Measurements from ENCODE around the gene SLC16A3.
"Not testable (repeated sequence)": the region's sequence is repeated elsewhere in the genome, so short reads cannot be mapped to it uniquely, and the experiment has no call there.

SLC16A3 gene

DNA sequence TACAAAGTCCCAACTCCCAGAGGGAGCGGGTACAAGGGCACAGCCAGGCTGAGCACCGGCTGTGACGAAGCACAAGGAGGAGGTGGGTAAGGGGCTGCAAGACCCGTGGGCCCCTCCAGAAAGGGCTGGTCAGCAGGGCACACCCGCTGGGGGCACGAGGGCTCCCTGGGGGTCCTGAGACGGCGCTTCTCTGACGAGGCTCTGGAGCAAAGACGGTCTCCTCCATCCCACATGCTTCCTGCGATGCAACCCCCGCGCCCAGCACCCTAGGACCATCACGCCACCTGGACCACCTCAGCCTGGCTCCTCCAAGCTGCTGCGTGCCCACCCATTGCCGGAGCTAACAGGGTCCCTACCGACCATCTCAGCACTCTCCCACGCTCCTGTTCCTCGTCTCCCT, 24.9 kb upstream of the SLC16A3 start:
- DNase-seq (ENCODE audit: low read depth in 2 of 3, low spot score in 1 of 3): no peak

DNA sequence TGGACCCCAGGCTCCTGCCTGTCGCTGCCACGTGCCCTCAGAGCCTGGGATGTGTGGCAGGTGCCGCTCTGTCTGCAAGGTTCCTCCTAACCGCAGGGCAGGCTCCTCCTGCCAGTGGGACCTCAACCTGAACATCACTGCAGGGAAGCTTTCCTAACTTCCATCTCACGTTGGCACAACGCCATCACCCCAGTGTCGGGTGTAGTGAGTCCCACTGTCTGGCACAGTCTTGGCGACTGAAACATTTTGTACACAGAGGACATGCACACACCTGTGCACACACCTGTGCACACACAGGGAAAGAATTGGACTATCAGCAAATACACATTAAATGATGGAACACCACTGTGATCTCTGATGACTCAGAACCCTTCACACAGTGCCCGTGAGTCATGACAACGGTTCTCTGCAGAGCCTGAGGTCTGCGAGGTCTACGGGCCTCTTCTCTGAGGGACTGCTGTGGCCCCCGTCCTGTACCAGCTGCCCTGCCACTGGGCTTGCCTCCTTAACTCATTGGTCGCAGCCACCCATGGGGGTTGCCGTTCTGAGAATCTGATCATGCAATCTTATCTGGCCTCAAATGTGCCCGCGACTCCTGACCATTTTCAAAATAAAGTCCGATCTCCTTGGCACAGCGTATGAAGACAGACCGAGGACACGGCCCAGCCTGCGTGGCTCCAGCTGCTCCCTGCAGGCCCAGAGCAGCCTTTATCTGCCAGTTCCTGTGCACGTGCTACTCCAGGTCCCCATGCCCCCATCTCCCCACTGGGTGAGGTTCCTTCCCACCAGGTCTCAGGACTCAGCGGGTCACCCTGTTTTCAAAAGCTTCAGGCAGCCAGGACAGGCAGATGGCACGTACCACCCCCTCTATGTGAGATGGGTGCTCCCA, 23.8 kb upstream of the SLC16A3 start:
- DNase-seq (ENCODE audit: low read depth in 2 of 3, low spot score in 1 of 3): no peak

DNA sequence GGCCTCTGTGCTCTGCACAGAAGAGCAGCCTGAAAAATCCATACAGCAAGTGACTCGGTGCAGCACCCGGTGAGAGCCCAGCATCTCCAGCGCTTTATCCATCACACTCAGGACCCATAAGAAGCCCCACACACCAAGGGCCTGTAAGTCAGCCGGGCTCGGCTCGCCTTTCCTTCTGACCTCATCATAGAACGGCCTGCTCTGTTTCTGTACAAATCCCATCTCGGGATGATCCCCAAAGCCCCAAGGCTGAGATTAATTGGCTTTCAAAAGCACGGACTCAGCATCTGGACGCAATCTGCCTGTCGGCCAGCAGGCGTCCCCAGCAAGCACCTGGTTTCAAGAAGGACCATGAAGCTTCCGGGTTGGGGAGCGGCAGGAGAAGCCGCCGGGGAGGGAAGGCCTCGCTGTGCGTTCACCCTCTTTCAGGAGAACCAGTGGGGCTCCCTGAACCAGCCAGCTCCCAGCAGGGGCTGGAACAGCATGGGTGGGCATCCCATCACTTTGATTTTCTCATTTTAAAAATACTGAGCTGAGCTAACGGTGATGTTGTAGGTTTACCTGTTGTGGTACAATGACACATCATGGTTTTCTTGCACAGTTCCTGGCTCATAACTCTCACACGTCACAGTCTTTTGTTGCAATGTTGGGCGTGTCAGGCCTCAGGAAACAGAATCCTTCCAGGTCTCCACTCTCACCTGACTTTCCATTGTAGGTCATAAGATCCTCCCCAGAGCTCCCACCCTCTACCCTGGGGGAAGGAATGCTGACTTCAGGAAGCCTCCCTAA, 22.9 kb upstream of the SLC16A3 start:
- DNase-seq (ENCODE audit: low read depth in 2 of 3, low spot score in 1 of 3): peak in 2 of 3 donors; percentile 67 to 75

DNA sequence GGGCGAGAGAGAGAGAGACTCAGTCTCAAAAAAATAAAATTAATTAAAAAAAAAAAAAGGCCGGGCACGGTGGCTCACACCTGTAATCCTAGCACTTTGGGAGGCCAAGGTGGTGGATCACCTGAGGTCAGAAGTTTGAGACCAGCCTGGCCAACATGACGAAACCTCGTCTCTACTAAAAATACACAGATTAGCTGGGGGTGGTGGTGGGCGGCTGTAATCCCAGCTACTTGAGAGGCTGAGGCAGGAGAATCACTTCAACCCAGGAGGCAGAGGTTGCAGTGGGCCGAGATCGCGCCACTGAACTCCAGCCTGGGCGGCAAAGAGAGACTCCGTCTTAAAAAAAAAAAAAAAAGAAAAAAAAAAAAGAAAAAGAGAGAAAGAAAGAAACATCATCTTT, 18.2 kb upstream of the SLC16A3 start:
- DNase-seq (ENCODE audit: low read depth in 2 of 3, low spot score in 1 of 3): not testable (repeated sequence)

DNA sequence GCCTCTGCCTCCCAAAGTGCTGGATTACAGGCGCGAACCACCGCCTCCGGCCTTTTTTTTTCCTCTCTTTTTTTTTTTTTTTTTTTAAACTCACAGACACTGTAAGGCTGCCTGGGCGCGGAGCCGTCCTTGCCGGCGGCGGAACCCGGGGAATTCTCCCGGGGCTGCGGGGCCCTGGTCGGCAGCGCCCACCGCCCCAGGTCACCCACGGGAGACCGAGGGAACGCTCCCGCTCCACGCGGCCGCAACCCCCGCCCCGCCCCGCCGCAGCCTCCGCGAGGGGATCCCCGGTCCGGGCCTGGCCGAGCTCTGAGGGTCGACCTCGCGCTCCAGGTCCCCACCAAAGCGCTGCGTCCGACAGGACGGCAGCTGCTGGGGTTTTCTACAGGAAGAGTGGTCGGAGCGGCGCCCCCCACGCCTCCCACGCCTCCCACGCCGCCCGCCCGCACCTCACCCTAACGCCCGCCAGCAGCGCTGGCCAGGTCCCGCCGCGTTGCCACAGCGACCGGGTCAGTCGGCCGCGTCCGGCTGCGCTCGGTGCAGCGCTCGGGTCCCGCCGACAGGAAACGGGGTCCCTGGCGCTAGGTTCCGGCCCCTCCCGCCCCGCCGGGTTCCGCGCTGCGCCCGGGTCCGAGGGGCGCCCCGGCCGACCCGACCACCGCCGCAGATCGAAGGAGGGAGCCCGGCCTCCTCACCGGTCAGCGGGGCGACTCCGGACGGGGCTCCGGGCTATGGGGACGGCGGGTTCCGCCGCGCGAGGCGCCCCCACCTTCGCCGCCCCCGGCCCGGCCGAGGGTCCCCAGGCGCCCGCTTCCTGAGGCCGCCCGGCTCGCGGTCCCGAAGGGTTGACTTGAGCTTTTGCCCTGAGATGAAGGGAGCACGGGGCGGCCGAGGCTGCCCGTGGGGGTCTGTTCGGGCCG, 16.3 kb upstream of the SLC16A3 start, which contains the start of gene CCDC57:
Gene CCDC57, minus strand, starts transcription at position 512 of the 920 bp plus-strand sequence. CDS start 10,898 bp downstream, outside the sequence.
- peak in 2 of 3 donors; percentile 58 to 76 for DNase-seq (ENCODE audit: low read depth in 2 of 3, low spot score in 1 of 3)

DNA sequence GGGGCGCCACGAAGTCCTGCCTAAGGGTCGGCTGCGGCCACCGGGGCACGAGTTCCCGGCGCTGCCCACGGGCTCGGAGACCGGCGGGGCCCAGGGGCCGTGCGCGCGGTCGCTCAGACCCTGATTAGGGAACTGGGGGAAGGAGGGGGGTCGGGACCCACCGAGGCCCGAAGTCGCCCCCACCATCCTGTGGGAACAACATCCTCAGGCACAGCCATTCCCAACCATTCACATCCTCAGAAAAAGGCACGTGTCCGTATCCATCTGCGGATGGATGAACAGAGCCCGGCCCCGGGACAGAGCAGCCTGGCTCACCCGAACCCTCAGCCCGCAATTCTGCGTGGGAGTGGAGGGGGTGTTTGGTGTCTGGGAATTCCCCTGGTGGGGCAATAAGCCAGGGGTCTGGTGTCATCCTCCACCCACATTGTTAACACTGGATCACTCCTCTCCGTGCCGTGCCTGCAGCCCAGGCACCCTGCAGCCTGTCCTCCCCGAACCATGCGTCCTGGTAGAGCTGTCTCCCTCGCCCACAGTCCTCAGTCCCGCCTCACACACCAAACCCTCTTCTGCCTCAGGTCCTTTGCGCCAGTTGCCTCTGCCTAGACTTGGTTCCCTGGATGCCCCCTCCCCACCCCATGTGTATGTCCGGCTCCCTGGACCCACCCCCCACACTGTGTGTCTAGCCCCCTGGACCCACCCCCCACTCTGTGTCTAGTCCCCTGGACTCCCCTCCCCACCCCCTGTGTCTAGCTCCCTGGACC, 15.4 kb upstream of the SLC16A3 start:
- no peak for DNase-seq (ENCODE audit: low read depth in 2 of 3, low spot score in 1 of 3)

DNA sequence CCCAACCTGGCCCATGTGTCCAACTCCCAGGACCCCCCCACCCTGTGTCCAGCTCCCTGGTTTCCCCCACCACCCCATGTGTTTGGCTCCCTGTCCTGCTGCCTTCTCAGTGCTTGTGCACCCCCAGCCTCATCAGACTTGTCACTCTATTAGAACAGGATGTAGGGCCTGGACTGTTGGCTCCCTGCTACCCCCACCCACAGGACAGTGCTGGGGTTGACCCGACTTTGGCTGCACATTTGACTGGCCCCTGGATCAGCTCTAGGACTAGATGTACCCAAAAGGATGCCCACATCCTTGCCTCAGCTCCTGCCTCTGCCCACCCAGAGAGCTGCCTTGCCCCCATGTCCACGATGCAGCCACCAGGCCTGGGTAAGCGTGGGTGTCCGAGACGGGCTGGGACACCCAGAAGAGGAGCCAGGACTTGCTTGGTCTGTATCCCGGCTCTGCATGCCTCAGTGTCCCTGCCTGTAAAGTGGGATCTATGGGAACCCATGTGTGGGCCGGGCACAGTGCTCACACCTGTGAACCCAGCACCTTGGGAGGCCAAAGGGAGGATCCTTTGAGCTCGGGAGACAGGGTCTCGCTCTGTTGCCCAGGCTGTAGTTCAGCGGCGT, 14.7 kb upstream of the SLC16A3 start:
- no peak for DNase-seq (ENCODE audit: low read depth in 2 of 3, low spot score in 1 of 3)

DNA sequence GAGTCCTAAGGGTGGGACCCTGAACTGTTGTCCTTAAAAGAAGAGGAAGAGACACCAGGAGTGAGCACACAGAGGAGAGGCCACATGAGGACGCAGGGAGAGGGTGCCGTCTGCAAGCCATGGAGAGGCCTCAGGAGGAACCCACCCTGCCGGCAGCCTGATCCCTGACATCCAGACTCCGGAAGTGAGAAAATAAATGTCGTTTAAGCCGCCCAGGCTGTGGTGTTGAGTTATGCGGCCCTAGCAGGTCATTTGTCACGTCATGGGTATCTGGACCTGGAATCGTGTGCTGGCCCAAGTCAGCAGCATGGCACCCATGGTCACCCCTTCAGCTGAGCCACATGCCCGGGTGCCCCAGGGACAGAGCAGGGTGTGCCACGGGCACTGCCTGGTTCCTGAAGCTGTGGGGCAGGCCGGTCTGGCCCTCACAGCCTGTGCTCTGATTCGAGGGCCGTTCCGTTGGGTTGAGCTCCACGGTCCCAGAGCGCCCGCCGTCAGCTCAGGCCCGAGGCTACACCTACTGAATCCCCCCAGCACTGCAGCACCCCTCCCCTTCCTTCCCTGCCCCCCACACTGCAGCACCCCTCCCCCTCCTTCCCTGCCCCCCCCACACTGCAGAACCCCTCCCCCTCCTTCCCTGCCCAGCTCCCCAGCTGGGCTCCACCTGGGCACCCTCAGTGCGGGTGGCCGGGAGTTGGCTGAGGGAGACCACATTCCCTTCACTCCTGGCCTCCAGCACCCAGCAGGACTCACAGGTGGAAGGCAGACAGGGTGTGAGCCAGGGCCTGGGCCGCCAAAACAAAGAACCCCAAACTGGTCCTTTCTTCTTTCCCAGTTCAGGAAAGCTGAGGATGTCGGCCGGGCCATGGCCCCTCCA, 13.5 kb upstream of the SLC16A3 start:
- DNase-seq (ENCODE audit: low read depth in 2 of 3, low spot score in 1 of 3): no peak

DNA sequence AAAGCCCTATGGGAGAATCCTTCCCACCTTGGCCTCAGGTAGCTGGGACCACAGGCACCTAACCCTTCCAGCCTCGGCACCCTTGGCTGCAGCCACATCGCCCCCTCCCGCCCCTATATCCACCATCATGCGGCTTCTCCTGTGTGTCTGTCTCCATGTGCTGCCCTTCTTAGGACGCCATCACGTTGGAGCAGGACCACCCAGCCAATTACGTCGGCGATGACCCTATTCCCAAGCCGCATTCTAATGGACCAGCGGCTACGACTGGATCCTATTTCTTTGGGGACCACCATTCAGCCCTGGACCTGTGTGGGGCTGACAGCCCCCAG, 12.9 kb upstream of the SLC16A3 start:
- DNase-seq (ENCODE audit: low read depth in 2 of 3, low spot score in 1 of 3): no peak

DNA sequence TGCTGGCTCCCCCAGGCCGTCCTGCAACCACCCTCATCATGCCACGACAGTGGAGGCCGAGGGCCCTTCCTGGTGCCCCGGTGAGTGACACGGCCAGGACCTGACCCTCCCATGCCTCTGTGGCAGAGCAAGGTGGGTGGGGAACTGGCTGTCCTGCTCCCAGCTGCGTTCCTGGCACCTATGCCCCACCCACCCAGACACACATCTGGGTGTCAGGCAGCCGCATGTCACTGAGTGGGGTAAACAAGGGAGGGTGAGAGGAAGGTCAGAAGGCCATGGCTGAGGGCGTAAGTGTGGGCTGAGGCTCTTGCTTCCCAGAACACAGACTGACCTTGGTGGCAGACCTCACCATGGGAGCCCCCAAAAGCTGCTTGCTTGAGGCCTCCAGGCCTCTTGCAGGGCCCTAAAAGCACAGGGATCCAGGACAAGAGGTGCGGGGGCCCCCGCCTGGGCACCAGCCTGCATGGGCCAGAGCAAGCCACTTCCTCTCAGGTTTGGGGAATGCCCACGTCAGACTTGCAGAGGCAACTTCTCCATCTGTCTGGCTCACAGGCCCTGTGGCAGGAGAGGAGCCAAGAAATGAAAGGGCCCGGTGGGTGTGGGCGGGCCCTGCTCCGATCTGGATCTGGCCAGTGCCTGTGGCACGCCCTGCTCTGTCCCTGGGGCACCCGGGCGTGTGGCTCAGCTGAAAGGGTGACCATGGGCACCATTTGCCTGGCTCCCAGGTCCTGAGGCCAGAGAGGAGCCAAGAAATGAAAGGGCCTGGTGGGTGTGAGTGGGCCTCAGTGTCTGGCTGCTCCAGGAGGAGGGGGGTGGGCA, 12.3 kb upstream of the SLC16A3 start:
- no peak for DNase-seq (ENCODE audit: low read depth in 2 of 3, low spot score in 1 of 3)

DNA sequence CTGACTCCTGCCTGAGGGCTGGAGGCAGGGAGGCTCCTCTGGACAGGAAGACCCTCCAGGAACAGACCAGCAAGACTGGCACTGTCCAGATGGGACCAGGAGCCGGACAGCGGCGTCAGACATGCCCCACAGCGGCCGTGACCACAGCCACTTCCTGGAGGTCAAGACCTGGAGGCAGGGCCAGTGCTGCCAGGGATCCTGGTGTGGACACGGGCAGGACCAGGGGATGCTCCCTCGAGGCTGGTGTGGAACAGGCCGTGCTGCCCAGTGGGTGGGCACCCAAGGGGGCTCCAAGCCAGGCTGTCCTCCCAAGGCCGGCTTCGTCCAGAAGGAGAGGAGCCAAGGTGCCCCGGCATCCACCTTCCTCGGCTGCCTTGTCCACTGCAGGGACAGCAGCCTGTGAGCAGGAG, 11.7 kb upstream of the SLC16A3 start:
- DNase-seq (ENCODE audit: low read depth in 2 of 3, low spot score in 1 of 3): no peak

DNA sequence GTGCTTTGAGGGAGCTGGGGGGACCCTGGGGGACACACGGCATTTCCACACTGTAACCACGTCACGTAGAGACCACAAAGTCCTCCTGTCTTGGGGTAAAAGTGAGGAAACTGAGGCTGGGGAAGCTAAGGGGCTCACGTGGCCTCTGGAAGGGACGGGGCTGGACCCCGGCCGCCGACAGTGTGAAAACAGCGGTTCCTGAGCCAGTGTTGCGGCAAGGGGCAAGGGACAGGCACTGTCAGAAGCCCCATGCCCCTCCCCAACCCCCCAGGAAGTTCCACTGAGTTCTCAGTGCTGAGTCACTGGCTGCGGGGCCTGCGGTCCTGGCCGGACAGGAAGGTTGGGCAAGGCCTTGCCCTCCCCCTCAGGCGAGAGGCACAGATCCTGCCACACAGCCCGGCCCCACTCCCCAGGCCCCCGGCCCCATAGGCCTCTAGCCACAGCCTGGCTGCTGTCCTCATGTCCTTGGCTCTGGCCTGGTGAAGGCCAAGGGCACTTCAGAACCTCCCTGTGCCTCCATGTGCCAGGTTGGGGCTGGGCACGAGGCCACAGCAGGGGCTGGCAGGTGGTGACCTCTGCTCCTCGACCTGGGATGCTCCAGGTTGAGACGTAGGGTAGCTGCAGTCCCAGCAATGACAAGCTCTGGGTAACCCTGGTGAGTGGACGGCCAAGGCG, 11.2 kb upstream of the SLC16A3 start:
- no peak for DNase-seq (ENCODE audit: low read depth in 2 of 3, low spot score in 1 of 3)

DNA sequence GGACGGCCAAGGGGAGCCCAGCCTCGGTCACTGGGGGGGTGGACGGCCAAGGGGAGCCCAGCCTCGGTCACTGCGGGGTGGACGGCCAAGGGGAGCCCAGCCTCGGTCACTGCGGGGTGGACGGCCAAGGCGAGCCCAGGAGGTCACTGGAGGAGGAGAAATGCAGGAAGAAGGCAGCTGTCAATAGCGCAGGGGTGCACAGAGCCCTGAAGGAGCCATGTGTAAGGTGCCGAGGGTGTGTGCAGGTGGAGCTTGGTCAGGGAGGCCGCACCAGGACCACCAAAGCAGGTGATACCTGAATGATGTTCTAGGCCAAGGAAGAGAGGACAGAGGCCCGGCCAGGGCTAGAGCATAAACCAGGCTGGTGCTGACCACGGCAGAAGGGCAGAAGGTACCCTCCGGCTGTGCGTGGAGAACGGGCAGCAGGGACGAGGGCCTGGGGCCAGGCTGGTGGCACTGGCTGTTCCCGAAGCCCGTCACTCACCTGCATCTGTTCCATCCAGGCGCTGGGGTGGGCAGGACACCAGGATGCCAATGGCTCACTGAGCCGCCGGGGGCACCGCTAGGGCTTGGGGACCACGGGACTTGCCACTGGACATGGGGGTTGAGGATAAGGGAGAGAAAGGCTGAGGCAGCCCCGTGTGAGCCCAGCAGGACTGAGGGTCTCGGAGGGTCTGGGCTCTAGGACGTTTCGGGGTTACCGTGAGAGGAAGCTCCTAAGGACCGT, 10.3 kb upstream of the SLC16A3 start:
- no peak for DNase-seq (ENCODE audit: low read depth in 2 of 3, low spot score in 1 of 3)

DNA sequence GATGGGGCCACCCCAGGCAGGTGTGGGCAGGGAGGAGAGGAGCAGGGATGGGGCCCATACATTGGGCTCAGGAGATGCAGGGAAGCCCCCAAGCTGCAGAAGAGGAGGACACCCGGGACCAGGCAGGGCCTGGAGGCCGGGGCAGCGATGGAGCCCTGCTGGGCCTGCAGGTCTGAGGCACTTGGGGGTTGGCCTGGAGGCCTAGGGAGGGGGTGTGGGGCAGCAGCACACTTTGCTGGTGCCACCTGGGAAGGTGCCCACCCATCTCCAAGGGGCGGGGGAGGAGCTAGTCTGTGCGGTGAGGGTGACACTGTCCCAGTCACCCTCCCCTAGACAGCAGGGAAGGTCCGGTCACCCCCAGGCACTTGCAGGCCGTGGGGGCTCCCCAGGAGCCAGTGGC, 9.8 kb upstream of the SLC16A3 start:
- DNase-seq (ENCODE audit: low read depth in 2 of 3, low spot score in 1 of 3): no peak

DNA sequence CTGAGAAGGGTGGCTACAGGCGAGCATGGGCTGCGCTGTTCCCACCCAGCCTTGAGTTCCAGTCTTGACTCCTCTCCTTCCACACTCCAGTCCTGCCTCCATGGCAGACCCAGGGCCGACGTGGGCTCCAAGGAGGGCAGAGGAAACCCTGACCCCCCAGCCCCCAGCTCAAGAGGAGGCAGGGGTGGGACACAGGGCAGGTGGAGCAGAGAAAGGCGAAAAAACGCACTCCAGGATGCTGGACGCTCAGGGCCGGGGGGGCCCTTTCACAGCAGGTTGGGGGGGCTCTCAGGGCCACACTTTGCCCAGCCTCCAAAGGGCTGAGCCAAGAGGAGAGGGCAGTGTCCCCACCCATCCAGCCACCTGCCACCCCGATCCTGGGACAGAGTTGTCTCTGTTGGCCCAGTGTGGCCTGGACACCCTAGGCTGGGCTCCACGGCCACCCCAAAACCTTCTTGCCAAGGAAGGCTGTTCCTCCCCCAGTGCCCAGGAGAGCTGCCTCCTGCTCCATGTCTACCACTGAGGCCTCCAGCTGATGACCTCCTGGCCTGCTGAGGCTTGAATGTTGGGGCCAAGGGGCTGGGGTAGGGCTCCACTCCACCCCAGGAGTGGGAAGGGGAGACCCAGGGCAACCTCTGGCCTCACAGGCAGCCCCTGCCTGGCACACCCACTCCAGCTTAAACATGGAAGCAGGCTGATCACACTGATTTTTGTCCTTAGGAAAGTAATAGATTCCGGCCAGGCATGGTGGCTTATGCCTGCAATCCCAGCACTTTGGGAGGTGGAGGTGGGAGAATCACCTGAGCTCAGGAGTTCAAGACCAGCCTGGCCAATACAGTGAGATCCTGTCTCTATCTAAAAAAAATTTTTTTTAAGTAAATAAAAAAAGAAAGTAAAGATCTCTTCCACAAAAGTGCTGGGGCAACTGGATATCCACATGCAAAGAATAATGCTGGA, 8.8 kb upstream of the SLC16A3 start:
- DNase-seq (ENCODE audit: low read depth in 2 of 3, low spot score in 1 of 3): no peak

DNA sequence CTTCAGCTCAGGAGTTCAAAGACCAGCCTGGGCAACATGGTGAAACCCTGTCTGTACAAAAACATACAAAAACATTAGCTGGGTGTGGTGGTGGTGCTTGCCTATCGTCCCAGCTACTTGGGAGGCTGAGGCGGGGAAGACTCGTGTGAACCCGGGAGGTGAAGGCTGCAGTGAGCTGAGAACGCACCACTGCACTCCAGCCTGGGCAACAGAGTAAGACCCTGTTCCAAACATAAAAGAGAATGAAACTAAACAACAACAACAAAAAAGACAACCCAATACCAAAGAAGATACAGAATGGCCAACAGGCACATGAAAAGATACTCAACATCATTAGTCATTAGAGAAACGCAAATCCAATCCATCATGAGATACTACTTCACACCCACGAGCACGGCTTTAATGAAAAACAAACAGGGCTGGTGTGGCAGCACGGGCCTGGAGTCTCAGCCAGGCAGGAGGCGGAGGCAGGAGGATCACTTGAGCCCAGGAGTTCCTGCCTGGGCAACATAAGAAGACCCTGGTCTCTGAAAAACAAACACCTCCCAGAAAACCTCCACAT, 7.4 kb upstream of the SLC16A3 start:
- no peak for DNase-seq (ENCODE audit: low read depth in 2 of 3, low spot score in 1 of 3)

Measured in stimulated activated CD4-positive, alpha-beta T cell treated with anti-CD3 and anti-CD28 coated beads, Interleukin-12 subunit alpha, Interleukin-12 subunit beta, amount 100 ng/mL, for 48 hours (primary cell).